ENCODE data around the gene STXBP5.

STXBP5 gene

GRCh38 chr6:147430811-147431210 lies 226.6 kb downstream of the STXBP5 start:
- no peak for DNase-seq (ENCODE audit: low read depth in 2 of 3, low spot score in 1 of 3)

GRCh38 chr6:147434076-147434475 lies 229.9 kb downstream of the STXBP5 start:
- DNase-seq (ENCODE audit: low read depth in 2 of 3, low spot score in 1 of 3): no peak

GRCh38 chr6:147434516-147434915 lies 230.3 kb downstream of the STXBP5 start:
- no peak for DNase-seq (ENCODE audit: low read depth in 2 of 3, low spot score in 1 of 3)

GRCh38 chr6:147437615-147438014 lies 233.4 kb downstream of the STXBP5 start:
- no peak for DNase-seq (ENCODE audit: low read depth in 2 of 3, low spot score in 1 of 3)

- DNase-seq (ENCODE audit: low read depth in 2 of 3, low spot score in 1 of 3): no peak
These were observed 234.7 kb downstream of the STXBP5 start for GRCh38 chr6:147438758-147439528.

Measured in stimulated activated CD4-positive, alpha-beta T cell treated with anti-CD3 and anti-CD28 coated beads, Interleukin-12 subunit alpha, Interleukin-12 subunit beta, amount 100 ng/mL, for 48 hours (primary cell).